GM12864 (cell line): ENCODE measurements around the gene SH2D3C.

Source experiments
- DNase-seq: peaks from one replicate; pipeline ENCODE4 v3.0.0-alpha.2; 2011; ENCODE audit warnings: low read depth
- H3K4me3 ChIP-seq: 2 replicates; pipeline ENCODE4 v1.5.1; 2011; ENCODE audit warnings: mild to moderate bottlenecking, low read depth, low read length, control low read depth
- CTCF ChIP-seq: IDR thresholded peaks from 2 replicates; pipeline ENCODE4 v1.5.1; 2011; ENCODE audit warnings: low read depth, mild to moderate bottlenecking, moderate library complexity, low read length, control low read depth, inconsistent platforms; ENCODE audit errors: missing control alignments

SH2D3C gene

GRCh38 chr9:127754099-127755060 is 24.1 kb downstream of the SH2D3C start:
- DNase-seq = no peak
- H3K4me3 ChIP-seq = no peak overlapping the region
- no peak for TF ChIP-seq CTCF

GRCh38 chr9:127753622-127754021 is 24.8 kb downstream of the SH2D3C start:
- H3K4me3 ChIP-seq = no peak overlapping the region
- no peak for TF ChIP-seq CTCF
- DNase-seq = no peak

GRCh38 chr9:127753148-127753547 is 25.3 kb downstream of the SH2D3C start:
- no peak for TF ChIP-seq CTCF
- H3K4me3 ChIP-seq = no peak overlapping the region
- DNase-seq = no peak

- DNase-seq = no peak
- no peak overlapping the region for H3K4me3 ChIP-seq
- no peak for TF ChIP-seq CTCF
Observed at GRCh38 chr9:127751269-127752054, 27.0 kb downstream of the SH2D3C start.

GRCh38 chr9:127749090-127749787 is 29.2 kb downstream of the SH2D3C start:
- H3K4me3 ChIP-seq = no peak overlapping the region
- DNase-seq = no peak
- no peak for TF ChIP-seq CTCF

- no peak for TF ChIP-seq CTCF
- H3K4me3 ChIP-seq = no peak overlapping the region
- DNase-seq = no peak
Observed at GRCh38 chr9:127746959-127747569, 31.4 kb downstream of the SH2D3C start.
